Measurements from ENCODE around the gene ADGRF5.

ADGRF5 gene

DNA sequence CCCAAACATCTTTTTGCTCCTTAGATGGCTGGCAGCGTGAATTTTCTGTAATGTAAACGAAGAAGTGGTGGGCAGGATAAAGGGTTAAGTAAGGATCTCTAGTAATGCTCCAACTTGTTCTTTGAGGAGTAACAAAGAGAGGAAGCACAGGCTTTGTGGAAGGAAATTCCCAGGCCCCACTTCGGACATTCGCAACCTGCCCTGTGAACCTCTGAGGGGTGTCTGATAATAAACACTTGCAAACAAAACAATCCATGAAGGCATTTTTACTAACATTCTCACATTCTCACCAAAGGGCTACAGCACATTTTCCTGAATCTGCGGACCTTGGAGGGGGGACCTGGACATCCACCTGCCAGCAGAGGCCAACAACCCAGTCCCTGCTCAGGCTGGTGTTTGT is 25.8 kb upstream of the ADGRF5 start:
- no peak overlapping the region for H3K27ac Mint-ChIP-seq
- H3K27me3 Mint-ChIP-seq (ENCODE audit: low read depth) = no peaks in the 10 kb centered on the region
- no peaks in the 10 kb centered on the region for H3K36me3 Mint-ChIP-seq (ENCODE audit: low read depth)
- H3K9me3 Mint-ChIP-seq = no peaks in the 10 kb centered on the region
- no peak for DNase-seq (ENCODE audit: low spot score)
- H3K4me1 Mint-ChIP-seq (ENCODE audit: low read depth) = no peaks in the 10 kb centered on the region
- H3K4me3 Mint-ChIP-seq = no peak overlapping the region

DNA sequence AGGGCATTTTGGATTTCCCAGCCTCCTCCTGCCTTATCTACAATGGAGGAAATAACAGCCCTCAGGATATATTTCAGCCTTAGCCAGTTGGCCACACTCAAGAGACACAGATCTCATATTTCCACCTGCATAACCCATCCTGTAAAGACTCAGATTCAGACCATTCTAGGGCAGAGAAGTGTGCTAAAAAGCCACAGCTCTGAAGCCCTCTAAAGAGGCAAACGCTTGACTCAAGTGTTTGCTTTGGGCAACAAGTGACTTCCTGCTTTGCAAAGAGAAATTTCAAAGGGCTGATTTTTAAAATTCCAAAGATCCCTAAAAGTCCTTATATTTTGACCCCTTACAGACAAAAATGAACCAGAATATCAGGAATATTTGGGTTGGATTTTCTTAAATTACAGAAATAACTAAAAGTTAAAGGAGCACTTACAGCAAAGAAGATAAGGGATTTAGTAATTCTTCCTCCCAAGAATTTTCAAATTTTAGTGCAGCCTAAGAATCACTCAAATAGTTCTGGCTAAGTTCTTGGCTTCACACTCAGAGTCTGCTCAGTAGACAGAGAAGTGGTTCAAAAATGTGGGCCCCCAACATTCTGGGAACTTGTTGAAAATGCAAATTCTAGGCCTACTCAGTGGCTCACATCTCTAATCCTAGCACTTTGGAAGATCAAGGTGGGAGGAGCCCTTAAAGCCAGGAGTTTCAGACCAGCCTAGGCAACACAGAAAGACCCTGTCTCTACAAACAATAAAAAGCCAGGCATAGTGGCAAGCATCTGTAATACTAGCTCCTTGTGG is 18.9 kb upstream of the ADGRF5 start:
- Mint-ChIP-seq H3K27ac (no peak overlapping the region), H3K4me3 (no peak overlapping the region), H3K27me3 (ENCODE audit: low read depth) (no peaks in the 10 kb centered on the region), H3K36me3 (ENCODE audit: low read depth) (no peaks in the 10 kb centered on the region), H3K9me3 (no peaks in the 10 kb centered on the region), H3K4me1 (ENCODE audit: low read depth) (no peaks in the 10 kb centered on the region)
- DNase-seq (ENCODE audit: low spot score) = no peak

DNA sequence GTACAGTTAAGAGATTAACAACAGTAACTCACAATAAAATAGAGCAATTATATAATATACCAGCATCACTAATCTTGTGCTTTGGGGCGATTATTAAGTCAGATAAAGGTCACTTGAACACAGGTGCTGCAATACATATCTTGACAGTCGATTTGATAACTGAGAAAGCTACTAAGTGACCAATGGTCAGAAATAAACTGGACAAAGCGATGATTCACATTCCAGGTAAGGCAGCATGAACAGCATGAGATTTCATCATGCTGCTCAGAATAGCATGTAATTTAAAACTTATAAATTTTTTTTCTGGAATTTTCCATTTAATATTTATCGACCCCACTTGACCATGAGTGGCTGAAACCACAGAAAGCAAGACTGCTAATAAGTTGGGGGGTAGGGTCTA is 15.9 kb upstream of the ADGRF5 start:
- no peak overlapping the region for H3K4me3 Mint-ChIP-seq
- H3K9me3 Mint-ChIP-seq = no peaks in the 10 kb centered on the region
- no peak for DNase-seq (ENCODE audit: low spot score)
- no peak overlapping the region for H3K27ac Mint-ChIP-seq
- no peaks in the 10 kb centered on the region for H3K4me1 Mint-ChIP-seq (ENCODE audit: low read depth)
- no peaks in the 10 kb centered on the region for H3K27me3 Mint-ChIP-seq (ENCODE audit: low read depth)
- H3K36me3 Mint-ChIP-seq (ENCODE audit: low read depth) = no peaks in the 10 kb centered on the region

DNA sequence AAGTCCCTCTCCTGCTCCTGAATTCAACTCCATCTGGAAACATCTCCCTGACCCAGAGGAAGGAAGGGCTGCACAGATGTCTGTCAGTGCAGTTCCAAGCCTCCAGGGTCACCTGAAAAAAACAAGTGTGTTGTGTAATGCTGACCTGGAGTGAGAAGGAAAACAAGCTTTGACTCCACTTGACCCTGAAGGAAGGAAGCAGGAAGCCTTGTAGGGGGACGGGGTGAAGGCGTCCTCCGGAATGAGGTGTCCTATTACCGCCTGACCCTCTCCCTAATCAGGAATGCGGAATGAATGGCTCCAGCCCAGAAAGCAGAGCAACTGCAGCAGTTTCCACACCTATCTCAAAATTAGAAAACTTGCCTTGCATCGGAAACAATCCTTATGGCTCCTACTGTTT is 13.9 kb upstream of the ADGRF5 start:
- no peaks in the 10 kb centered on the region for H3K4me1 Mint-ChIP-seq (ENCODE audit: low read depth)
- H3K9me3 Mint-ChIP-seq = no peaks in the 10 kb centered on the region

DNA sequence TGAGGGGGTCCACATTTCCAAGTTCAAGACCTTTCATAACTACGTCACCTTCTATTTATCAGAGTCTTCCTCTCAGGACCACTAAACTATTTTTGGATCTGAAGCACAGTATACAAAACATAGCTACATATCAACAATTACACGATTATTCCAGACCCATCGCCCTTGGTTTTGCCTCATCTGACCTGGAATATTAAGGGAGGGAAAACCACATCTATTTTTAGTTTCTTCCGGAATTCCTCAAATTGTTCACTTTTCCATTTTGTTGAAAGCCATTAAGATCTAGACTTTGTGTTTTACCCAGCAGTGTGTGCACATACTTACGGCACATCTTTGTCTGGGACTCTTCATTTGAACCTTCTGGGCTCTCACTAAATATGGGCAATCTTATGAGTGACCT is 12.0 kb upstream of the ADGRF5 start:
- no peaks in the 10 kb centered on the region for H3K36me3 Mint-ChIP-seq (ENCODE audit: low read depth)
- H3K4me1 Mint-ChIP-seq (ENCODE audit: low read depth) = no peaks in the 10 kb centered on the region
- no peak overlapping the region for H3K27ac Mint-ChIP-seq
- no peaks in the 10 kb centered on the region for H3K9me3 Mint-ChIP-seq
- H3K4me3 Mint-ChIP-seq = no peak overlapping the region
- H3K27me3 Mint-ChIP-seq (ENCODE audit: low read depth) = no peaks in the 10 kb centered on the region
- no peak for DNase-seq (ENCODE audit: low spot score)

More for the DNA sequence above, 13.9 kb upstream of the ADGRF5 start:
- Mint-ChIP-seq H3K4me3 (no peak overlapping the region), H3K36me3 (ENCODE audit: low read depth) (no peaks in the 10 kb centered on the region), H3K27ac (no peak overlapping the region), H3K27me3 (ENCODE audit: low read depth) (no peaks in the 10 kb centered on the region)
- no peak for DNase-seq (ENCODE audit: low spot score)

DNA sequence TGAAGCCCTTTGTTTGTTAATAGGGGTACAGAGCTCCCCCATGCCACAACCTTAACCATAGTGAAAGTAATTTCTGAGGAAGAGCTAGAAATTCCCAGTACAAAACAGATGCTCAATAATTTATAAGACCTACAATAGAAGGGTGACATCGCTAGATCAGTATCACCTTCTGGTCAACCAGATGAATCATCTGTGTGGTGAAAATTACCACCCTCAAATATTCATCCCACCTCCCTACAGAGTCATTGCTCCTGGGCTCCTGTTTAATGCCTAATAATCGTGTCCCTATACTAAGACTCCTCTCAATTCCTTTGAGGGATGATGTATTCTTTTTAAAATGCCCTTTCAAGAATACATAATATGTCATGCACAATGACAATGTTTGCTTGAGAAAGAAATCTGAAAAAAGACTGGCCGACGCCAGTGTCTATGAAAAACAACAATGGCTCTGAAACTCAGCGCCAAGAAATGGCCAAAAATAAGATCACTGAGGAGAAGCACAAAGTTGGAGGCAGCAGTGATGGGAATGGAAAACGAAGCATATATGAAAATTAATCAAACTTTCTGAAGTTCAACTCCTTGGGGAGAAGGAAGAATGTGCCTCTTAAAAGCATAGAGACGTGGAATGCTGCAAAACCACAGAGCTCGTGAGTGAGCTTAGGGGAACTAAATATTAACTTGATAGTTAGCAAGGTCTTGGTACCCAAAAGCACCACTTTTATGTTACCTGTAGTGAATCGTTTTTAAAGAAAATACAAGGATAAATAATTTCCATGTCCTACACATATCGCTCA is 11.0 kb upstream of the ADGRF5 start:
- Mint-ChIP-seq H3K36me3 (ENCODE audit: low read depth) (no peaks in the 10 kb centered on the region), H3K4me3 (no peak overlapping the region), H3K4me1 (ENCODE audit: low read depth) (no peaks in the 10 kb centered on the region), H3K27ac (no peak overlapping the region), H3K9me3 (no peaks in the 10 kb centered on the region), H3K27me3 (ENCODE audit: low read depth) (no peaks in the 10 kb centered on the region)
- DNase-seq (ENCODE audit: low spot score) = no peak

DNA sequence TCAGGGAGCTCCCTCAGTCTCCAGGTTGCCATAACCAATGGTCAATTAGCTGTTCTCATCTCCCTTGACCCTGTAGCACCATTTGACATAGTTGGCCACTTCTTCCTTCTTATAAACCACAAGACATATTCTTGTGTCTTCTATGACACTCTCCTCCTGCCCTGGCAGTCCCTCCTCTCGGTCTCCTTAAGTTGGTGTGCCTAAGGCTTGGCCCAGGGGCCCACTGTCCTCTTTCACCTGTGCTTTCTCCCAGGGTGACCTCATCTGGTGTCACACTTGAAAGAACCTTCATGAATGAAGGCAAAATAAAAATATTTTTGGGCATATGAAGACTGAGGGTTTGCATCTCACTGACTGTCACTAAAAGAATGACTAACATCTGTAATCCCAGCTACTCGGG is 9.7 kb upstream of the ADGRF5 start:
- no peak for DNase-seq (ENCODE audit: low spot score)
- H3K27ac Mint-ChIP-seq = no peak overlapping the region
- H3K27me3 Mint-ChIP-seq (ENCODE audit: low read depth) = no peaks in the 10 kb centered on the region
- no peaks in the 10 kb centered on the region for H3K4me1 Mint-ChIP-seq (ENCODE audit: low read depth)
- H3K9me3 Mint-ChIP-seq = no peaks in the 10 kb centered on the region
- H3K4me3 Mint-ChIP-seq = no peak overlapping the region
- H3K36me3 Mint-ChIP-seq (ENCODE audit: low read depth) = no peaks in the 10 kb centered on the region

DNA sequence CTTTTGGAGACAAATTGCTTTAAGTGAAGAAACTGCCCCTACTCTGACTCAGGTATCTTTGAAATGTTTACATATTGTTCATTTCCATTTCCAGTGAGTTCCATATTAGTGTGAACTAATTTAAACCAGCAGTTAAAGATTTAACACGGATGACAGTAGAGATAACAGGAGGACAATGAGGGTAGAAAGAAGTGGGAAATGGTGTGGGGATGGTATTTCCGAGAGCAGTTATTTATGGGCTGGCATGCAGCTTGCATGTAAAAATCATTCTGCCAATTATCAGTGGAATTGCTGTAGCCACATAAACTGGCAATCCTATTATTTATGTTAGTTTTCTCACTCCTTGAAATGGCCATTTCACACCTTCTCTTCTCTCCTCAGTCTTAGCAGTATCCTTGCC is 8.6 kb upstream of the ADGRF5 start:
- Mint-ChIP-seq H3K27ac (no peak overlapping the region), H3K4me1 (ENCODE audit: low read depth) (no peaks in the 10 kb centered on the region)

DNA sequence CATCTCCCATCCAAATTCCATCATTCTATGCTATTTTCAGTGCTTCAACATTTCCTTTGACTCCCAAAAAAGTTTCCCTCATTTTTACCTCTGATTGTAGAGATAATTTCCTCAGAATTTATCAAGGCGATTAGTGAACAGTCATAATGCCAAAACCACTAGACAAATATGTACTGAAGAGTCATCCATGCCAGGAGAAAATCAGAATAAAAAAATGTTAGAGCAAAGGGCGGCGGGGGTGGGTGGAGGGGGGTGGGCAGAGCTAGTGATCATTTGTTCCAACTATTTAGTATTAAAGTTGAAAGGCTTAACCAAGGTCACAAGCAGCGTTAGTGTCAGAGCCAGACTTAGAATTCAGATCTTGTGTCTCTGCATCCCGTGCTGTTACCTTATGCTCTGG is 5.3 kb upstream of the ADGRF5 start:
- Mint-ChIP-seq H3K9me3 (no peaks in the 10 kb centered on the region), H3K36me3 (ENCODE audit: low read depth) (no peaks in the 10 kb centered on the region), H3K4me3 (no peak overlapping the region), H3K27ac (no peak overlapping the region), H3K4me1 (ENCODE audit: low read depth) (no peaks in the 10 kb centered on the region), H3K27me3 (ENCODE audit: low read depth) (no peaks in the 10 kb centered on the region)
- DNase-seq (ENCODE audit: low spot score) = no peak

More for the DNA sequence above, 8.6 kb upstream of the ADGRF5 start:
- DNase-seq (ENCODE audit: low spot score) = no peak
- H3K36me3 Mint-ChIP-seq (ENCODE audit: low read depth) = no peaks in the 10 kb centered on the region
- no peaks in the 10 kb centered on the region for H3K9me3 Mint-ChIP-seq
- no peak overlapping the region for H3K4me3 Mint-ChIP-seq
- H3K27me3 Mint-ChIP-seq (ENCODE audit: low read depth) = no peaks in the 10 kb centered on the region

DNA sequence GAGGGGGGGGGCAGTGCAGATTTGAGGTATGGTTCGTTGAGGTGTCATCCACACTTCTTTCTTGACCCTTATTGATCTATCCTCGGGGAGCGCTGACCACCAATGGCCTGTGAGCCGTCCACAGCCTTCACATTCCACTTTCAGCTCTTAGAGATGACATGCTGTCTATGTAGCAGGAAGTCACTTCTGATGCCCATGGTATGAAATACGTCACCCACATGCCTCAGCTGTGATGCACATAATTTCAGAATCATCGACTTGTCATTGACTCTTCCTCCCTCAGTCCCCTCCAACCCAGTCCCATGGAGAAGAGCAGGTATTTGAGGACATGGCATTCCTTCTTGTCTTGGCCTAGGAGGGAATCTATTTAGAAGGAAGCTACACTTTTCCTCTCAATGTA is 4.7 kb upstream of the ADGRF5 start:
- Mint-ChIP-seq H3K9me3 (no peaks in the 10 kb centered on the region), H3K27ac (no peak overlapping the region), H3K36me3 (ENCODE audit: low read depth) (no peaks in the 10 kb centered on the region), H3K27me3 (ENCODE audit: low read depth) (no peaks in the 10 kb centered on the region), H3K4me1 (ENCODE audit: low read depth) (no peaks in the 10 kb centered on the region), H3K4me3 (no peak overlapping the region)
- DNase-seq (ENCODE audit: low spot score) = no peak

DNA sequence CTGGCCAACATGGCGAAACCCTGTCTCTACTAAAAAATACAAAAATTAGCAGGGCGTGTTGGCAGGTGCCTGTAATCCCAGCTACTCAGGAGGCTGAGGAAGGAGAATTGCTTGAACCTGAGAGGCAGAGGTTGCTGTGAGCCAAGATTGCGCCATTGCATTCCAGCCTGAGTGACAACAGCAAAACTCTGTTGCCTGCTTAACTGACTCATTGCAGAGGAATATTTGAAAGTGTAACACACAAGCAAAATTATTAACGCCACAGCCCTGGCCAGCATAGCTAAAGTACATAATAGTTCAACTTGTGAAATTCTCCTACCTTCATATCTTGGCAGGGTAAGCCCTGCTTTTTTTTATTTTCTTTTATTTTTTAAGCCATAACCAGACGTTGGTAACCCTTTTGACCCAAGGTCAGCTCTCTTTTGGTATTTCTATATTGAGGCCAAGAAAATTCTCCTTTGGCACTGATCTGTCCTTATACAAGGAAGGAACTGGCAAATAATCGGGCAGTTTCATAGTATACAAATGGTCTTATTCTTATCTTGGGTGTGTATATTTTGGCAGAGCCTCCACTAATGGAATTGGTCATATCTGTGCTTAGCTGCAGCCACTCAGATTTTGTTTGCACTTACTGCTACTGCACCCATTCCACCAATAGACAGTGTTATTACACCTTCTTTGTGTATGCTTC is 4.0 kb upstream of the ADGRF5 start:
- Mint-ChIP-seq H3K36me3 (ENCODE audit: low read depth) (no peaks in the 10 kb centered on the region), H3K9me3 (no peaks in the 10 kb centered on the region), H3K4me1 (ENCODE audit: low read depth) (no peaks in the 10 kb centered on the region), H3K4me3 (no peak overlapping the region), H3K27me3 (ENCODE audit: low read depth) (no peaks in the 10 kb centered on the region), H3K27ac (no peak overlapping the region)
- no peak for DNase-seq (ENCODE audit: low spot score)

DNA sequence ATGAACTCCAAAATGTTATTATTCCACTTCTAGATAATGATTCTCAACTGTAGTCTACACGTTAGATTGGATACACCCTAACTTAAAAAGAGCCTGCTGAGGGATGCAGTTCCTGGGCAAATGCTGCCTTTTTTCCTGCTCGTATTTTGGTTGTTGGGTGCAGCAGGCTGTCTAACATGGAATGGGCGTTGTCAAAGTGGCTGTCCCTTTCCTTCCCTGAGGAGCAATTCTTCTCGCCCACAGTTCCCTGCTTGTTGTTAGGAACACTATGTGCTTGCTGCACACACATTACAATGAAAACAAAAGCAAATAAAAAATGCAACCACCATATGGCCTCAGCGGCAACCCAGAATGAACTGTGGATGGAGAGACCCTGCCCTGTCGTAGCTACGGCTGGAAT is 1.7 kb upstream of the ADGRF5 start:
- no peak for DNase-seq (ENCODE audit: low spot score)
- H3K36me3 Mint-ChIP-seq (ENCODE audit: low read depth) = no peaks in the 10 kb centered on the region
- H3K27me3 Mint-ChIP-seq (ENCODE audit: low read depth) = no peaks in the 10 kb centered on the region
- no peaks in the 10 kb centered on the region for H3K4me1 Mint-ChIP-seq (ENCODE audit: low read depth)
- H3K4me3 Mint-ChIP-seq = no peak overlapping the region
- H3K27ac Mint-ChIP-seq = no peak overlapping the region
- no peaks in the 10 kb centered on the region for H3K9me3 Mint-ChIP-seq

DNA sequence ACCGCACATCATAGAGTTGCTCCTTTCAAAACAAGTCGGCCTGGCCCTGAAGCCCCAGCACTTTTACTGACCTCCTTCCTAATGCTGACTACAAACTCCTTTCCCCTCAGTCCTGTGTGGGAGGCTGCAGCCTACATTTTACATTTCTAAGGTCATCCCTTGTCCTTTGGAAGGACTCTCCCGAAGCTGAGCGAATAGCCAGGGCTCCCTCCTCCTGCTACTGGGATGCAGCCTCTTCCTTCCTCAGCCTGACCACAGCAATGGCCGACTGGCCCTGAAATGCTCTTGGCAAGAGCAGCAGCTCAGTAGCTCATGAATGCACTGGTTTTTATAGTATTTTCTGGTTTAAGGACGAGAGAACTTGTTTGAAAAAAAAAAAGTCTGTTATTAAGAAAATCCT is 679 bp downstream of the ADGRF5 start:
- H3K4me1 Mint-ChIP-seq (ENCODE audit: low read depth) = no peaks in the 10 kb centered on the region
- H3K36me3 Mint-ChIP-seq (ENCODE audit: low read depth) = no peaks in the 10 kb centered on the region
- no peaks in the 10 kb centered on the region for H3K9me3 Mint-ChIP-seq
- H3K27me3 Mint-ChIP-seq (ENCODE audit: low read depth) = no peaks in the 10 kb centered on the region
- no peak for DNase-seq (ENCODE audit: low spot score)
- no peak overlapping the region for H3K27ac Mint-ChIP-seq
- H3K4me3 Mint-ChIP-seq = no peak overlapping the region

DNA sequence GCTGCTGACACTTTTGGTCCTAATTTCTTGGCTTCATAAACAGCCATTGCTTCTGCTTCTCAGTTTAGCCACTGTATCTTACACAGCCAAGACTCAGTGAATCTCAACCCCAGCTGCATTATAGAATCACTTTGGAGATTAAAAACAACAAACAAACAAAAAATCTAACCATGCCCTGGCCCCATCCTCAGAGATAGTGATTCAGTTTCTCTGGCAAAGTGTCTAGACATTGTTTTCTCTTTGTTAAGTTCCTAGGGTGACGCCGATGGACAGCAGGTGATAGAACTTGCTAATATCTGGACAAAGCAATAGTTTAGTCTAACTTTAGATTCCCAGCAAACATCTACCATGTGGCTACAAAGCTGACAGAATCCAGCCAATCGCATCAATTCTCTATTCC is 2.9 kb downstream of the ADGRF5 start:
- no peaks in the 10 kb centered on the region for H3K9me3 Mint-ChIP-seq
- no peaks in the 10 kb centered on the region for H3K27me3 Mint-ChIP-seq (ENCODE audit: low read depth)
- no peaks in the 10 kb centered on the region for H3K36me3 Mint-ChIP-seq (ENCODE audit: low read depth)
- no peak for DNase-seq (ENCODE audit: low spot score)
- H3K4me3 Mint-ChIP-seq = no peak overlapping the region
- H3K4me1 Mint-ChIP-seq (ENCODE audit: low read depth) = no peaks in the 10 kb centered on the region
- no peak overlapping the region for H3K27ac Mint-ChIP-seq
